Measurements from ENCODE around the gene IGFLR1.
A peak's percentile ranks its signal among the peaks of the same experiment; 100 is the strongest.

The IGFLR1 gene

GRCh38 chr19:35750167-35750566 lies 7.9 kb upstream of the IGFLR1 start (continued):
- TF ChIP-seq CREB5 (CRISPR knock-in tag; IDR thresholded peaks at IDR 0.05; ENCODE audit: low read depth) (no peak), ESRRG (CRISPR knock-in tag; IDR thresholded peaks at IDR 0.05) (no peak)

- no peak for TF ChIP-seq ISL1 (CRISPR knock-in tag; IDR thresholded peaks at IDR 0.05)
- no peak for TF ChIP-seq ESRRG (CRISPR knock-in tag; IDR thresholded peaks at IDR 0.05)
- no peak for TF ChIP-seq POU6F1 (CRISPR knock-in tag; IDR thresholded peaks at IDR 0.05; ENCODE audit: borderline replicate concordance, low read depth)
- no peak for TF ChIP-seq ZNF8 (CRISPR knock-in tag; IDR thresholded peaks at IDR 0.05)
- 0 out of 2 replicates have a peak, but pooled peaks have one; percentile 13 for TF ChIP-seq TSHZ2 (CRISPR knock-in tag; IDR thresholded peaks at IDR 0.05)
- no peak for TF ChIP-seq ZC3H10 (CRISPR knock-in tag; IDR thresholded peaks at IDR 0.05)
- no peak for TF ChIP-seq CSDC2 (CRISPR knock-in tag; IDR thresholded peaks at IDR 0.05)
- ATAC-seq, result peak; percentile 87
Observed at GRCh38 chr19:35748106-35749020, 6.1 kb upstream of the IGFLR1 start, which contains the start of gene LIN37. LIN37 (plus strand) TSS chr19:35748576; CDS start chr19:35748725, 149 bp downstream.

- ATAC-seq, result no peak
Observed at GRCh38 chr19:35746531-35746930, 4.3 kb upstream of the IGFLR1 start.

More at GRCh38 chr19:35746531-35746930, 4.3 kb upstream of the IGFLR1 start:
- TF ChIP-seq CSDC2 (CRISPR knock-in tag; IDR thresholded peaks at IDR 0.05) (no peak), ZC3H10 (CRISPR knock-in tag; IDR thresholded peaks at IDR 0.05) (no peak), POU6F1 (CRISPR knock-in tag; IDR thresholded peaks at IDR 0.05; ENCODE audit: borderline replicate concordance, low read depth) (no peak), ZNF565 (CRISPR knock-in tag; conservative IDR thresholded peaks at IDR 0.05; ENCODE audit: low read depth) (no peak), ESRRG (CRISPR knock-in tag; IDR thresholded peaks at IDR 0.05) (no peak), GLIS3 (CRISPR knock-in tag; IDR thresholded peaks at IDR 0.05) (no peak), ZFP30 (CRISPR knock-in tag; IDR thresholded peaks at IDR 0.05) (no peak), TCF4 (CRISPR knock-in tag; IDR thresholded peaks at IDR 0.05; ENCODE audit: borderline replicate concordance) (no peak), CREB5 (CRISPR knock-in tag; IDR thresholded peaks at IDR 0.05; ENCODE audit: low read depth) (no peak), ZNF8 (CRISPR knock-in tag; IDR thresholded peaks at IDR 0.05) (no peak), PATZ1 (CRISPR knock-in tag; IDR thresholded peaks at IDR 0.05; ENCODE audit: borderline replicate concordance) (no peak), BACH2 (CRISPR knock-in tag; IDR thresholded peaks at IDR 0.05; ENCODE audit: borderline replicate concordance) (no peak), SNAI2 (CRISPR knock-in tag; IDR thresholded peaks at IDR 0.05) (no peak), ARNTL (CRISPR knock-in tag; IDR thresholded peaks at IDR 0.05; ENCODE audit: borderline replicate concordance, low read depth) (no peak), PPARA (CRISPR knock-in tag; IDR thresholded peaks at IDR 0.05; ENCODE audit: borderline replicate concordance) (no peak), TSHZ2 (CRISPR knock-in tag; IDR thresholded peaks at IDR 0.05) (no peak), ZFP3 (CRISPR knock-in tag; IDR thresholded peaks at IDR 0.05) (no peak)

All from SK-N-SH treated with all-trans-retinoic acid at 6 μM for 48 hours (cell line).